Islet of Langerhans (tissue), 1 donor: Measurements from ENCODE around the gene EML1.
"Not testable (repeated sequence)": the region's sequence is repeated elsewhere in the genome, so short reads cannot be mapped to it uniquely, and the experiment has no call there.

Experiments
- FAIRE-seq: peaks from one replicate; lab custom pipeline; 2011; peaks lifted over from hg19 to GRCh38; lab: Jason Lieb, UNC

EML1 gene

DNA sequence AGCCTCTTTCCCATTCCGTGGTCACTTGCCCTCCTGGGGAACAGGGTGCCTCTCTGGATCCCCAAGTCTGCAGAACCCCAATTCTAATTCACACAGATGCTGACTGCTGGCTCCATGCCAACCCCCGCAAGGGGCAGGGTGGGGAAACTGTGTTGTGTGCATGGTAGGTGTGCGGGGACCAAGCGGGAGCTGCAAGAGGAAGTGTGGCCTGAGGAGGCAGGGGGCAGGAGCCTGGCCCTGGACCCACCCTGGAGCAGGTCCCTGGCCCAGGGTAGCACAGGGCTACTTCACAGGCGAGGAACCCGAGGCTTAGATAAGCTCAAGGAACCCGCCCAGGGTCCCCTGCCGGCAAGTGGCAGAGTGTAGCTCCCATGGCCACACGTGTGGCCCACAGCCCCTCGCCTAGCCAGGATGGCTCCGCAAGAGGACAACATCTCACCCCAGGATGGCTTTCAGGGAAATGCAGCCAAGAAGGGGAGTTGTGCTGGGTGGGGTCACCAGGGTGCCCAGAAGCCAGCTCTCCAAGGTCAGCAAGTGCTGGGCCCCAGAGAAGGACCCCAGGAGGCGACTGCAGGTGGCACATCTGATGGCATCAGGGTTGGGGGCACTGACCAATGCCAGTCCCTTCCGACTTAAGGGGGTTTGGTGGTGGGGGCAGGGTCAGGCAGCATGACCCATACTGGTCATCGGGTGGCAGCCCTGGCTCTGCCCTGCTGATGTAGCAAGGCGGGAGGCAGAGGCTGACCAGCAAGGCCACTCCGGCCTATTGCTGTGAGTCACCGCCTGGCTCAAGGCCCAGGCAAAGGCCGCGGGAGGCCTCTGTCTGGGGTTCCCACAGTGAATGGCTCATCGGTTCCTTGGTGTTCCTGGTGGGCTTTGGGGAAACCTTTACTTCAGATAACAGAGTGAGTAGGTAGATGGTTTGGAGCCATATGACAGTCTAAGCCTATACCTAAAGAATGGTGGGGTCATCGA is 37.3 kb upstream of the EML1 start:
- no peak for FAIRE-seq

GRCh38 chr14:99756796-99757195 is 36.4 kb upstream of the EML1 start:
- no peak for FAIRE-seq

DNA sequence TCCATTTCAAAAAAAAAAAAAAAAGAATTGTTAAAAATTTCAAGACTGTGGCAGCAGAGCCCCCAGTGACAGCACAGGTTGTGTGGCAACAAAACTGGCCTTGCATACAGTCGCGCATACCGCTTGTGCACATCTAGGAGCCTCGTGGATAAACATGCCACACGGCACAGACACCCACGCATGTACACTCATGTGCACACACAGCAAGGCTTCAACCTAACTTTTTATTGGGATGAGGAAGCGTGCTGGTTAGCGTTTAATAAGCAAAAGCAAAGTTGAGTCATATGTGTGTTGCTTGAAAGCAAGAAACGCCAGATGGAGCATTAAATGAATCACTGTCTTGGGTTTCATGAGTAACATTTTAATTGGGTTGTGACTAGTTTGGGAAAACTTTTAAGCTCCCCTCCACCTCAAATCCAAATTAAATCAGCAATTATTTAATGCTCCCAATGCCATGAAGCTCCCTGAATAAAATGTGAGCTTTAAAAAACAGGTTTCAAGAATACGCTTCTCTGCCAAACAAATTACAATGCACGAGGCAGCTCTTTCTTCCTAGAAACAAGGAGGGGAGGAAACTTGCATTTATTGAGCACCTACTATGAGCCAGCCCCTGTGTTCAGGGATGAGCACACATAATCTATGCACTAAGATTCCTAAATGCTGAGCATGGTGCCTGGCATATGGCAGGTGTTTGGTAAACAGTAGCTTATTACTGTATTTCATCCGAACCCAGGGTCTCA is 35.7 kb upstream of the EML1 start:
- FAIRE-seq: no peak

DNA sequence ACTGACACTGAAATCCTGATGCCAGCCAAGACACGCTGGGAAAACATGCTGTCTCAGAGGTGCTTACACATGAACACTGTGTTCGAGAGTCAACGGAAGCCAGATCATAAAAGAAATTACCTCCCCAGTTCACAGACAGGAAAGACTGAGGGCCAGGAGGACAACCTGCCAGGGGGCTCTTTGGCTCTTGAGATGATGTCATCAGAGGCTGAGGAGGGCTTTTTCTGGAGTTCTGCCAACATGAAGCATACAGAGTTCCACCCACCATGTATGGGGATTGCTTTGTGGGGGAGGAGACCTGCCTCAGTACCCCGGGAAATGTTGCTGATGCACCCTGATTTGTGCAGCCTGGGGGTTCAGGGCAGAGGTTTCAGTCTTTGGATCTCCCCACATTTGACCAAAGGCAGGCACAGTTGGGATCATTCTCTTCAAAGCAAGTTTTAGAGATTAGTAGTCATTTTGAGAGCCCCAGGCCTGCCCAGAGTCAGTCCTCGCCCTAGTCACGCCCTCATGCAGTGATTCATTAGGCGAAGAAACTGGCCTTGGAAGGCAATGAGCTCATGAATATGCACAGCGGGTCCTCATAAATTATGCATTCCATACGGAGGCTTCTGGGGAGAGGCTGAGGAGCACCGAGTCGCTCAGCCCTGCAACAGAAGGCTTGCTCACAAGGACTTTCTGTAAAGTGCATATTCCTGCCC is 34.9 kb upstream of the EML1 start:
- FAIRE-seq: no peak

DNA sequence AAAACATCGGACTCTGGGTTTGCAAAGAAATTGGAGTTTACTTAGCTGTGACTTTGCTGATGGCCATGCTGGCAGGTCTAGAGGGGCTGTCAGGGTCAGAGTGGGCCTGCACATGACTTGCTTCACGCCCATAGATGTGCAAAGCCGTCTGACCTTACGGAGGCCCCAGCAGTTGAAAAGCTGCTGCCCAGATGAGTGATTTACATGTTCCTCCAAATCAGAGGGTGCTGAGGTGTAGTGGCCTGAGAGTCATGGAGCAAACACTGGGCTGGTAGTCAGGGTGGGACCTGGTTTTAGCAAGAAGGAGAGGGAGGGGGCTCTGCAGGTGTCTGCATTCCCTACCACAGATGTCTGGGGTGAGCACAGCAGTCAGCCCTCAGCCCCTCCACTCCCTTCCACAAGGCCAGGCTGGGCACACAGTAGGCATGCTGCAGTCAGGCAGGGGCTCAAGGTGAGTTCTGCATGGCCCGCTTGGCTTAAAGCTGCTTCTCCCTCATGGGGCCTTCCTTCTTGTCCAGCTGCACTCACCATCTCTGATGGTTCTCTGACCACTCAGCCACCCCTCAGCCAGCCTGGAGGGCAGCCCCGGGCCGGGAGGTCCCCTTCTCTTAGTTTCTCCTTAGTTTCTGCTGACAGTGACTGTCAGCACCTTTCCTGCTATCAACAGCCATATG is 34.2 kb upstream of the EML1 start:
- no peak for FAIRE-seq

DNA sequence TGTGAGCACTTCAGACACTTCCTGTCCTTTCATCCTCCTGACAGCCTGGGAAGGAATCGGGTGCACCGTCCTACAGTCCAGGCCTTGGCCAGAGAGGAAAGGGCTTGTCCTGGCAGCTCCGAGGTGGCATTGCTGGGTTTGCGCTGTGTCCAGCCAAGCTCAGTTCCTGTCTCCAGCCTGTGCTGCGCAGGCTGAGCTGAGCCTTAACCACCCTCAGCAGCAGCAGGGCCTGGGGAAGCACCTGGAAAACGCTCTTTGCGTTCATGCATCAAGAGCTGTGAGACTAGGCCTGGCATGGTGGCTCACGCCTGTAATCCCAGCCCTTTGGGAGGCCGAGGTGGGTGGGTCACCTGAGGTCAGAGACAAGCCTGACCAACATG is 33.7 kb upstream of the EML1 start:
- FAIRE-seq: no peak

- no peak for FAIRE-seq
Observed at GRCh38 chr14:99760817-99761216, 32.4 kb upstream of the EML1 start.

DNA sequence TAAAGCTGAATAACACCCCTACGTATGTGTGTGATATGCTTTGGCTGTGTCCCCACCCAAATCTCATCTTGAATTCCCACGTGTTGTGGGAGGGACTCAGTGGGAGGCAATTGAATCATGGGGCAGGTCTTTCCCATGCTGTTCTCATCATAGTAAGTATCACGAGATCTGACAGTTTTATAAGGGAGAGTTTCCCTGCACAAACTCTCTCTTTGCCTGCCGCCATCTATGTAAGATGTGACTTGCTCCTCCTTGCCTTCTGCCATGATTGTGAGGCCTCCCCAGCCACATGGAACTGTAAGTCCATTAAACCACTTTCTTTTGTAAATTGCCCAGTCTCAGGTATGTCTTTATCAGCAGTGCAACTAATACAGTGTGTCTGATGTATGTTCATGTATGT is 30.3 kb upstream of the EML1 start:
- FAIRE-seq: not testable (repeated sequence)

- no peak for FAIRE-seq
Observed at GRCh38 chr14:99763527-99764221, 29.5 kb upstream of the EML1 start.

DNA sequence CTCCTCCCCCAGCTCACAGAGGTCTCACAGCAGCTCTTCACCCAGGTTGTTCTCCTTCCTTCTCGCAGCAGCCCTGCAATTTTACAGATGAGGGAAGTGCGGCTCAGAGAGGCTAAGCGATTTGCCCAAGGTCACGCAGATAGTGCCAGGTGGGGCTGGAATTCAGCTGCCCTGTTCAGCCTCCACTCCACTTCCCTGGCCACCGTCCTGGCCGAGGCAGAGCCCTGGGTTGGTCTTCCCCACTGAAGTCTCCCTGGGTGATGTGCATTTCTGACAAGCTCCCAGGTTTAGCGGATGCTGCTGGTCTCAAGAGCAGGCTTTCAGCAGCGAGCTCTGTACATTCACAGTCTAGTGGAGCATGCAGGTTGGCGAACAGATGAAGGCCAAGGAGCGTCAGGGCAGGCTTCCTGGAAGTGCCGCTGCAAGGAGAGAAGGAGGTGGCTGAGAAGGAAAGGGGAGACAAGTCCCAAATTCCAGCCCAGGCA is 28.9 kb upstream of the EML1 start:
- no peak for FAIRE-seq

GRCh38 chr14:99768381-99768780 is 24.8 kb upstream of the EML1 start:
- FAIRE-seq: no peak

DNA sequence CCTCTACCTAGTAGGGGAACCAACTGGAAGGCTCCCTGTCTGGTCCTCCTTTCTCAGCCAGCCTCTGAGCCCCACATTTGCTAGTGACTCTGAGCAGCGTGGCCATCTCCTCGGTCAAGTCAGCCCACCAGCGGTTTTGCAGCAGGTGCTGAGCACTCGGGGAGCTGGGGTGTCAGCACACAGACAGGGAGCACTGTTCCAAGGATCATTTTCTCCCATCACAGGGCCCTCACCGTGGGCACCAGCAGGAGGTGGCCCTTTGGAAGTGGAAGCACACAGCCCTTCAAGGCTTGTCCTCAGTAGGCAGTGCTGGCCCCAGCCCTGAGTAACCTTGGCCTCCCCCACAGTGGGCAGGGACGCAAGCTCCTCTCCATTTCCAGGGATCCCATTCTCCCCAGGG is 24.1 kb upstream of the EML1 start:
- no peak for FAIRE-seq

DNA sequence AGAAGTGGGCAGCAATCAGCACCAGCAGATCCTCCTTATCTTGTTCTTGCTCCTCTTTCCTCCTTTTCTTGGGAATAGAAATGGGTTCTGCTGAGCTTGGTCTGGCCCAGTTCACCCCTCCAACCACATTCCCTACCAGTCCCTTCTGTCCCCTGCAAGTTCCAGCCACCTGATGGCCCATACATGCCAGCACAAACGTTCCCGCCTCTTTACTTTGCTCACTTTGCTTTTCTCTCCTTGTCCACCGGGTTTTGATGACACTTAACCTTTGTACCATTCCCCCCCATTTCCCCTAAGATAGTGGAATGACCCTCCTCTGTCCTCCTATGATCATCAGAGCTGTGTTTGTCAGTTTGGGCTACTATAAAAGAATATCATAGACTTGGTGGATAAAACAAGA is 23.4 kb upstream of the EML1 start:
- FAIRE-seq: no peak

DNA sequence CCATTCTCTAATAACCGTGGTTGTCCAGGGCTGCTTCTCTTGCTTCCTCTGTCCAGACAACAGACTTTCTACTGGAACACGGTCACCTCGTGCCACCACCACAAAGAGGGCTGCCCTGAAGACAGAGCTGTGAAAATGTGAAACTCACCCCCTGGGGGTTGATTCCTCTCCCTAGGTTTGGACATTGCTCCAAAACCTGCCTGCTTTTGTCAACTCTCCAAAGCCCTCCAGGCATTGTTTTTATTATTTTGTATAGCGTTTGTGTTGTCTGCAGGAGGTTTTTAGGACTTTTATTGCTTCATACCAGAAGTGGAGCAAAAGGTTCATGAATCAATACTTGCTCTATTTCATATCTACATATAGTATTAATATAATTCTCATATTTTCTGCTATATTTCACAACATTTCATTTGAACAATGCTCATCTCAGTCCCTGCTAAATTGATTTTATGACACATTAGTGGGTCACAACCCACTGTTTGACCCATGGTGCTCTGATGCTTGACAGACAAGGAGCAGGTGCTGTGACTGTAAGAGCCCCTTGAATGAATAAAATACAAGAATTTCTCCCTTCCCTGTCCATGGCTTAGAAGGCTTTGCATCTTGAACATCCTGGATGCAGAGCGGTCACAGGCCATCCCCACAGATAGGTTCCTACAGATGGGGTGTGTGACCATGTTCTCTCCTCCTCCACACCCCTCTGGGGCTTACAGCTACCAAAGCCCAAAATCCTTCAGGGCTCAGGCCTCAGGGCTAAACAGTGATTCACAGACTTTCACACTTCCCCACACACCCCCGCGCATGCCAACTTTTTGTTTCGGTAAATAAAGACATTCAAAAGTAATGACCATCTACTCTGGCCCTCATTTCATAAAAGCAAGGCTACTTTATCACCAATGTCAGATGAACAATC is 20.6 kb upstream of the EML1 start:
- FAIRE-seq: no peak

- FAIRE-seq: no peak
Observed at GRCh38 chr14:99773521-99774497, 19.4 kb upstream of the EML1 start.

GRCh38 chr14:99774556-99775307 is 18.5 kb upstream of the EML1 start:
- FAIRE-seq: no peak

DNA sequence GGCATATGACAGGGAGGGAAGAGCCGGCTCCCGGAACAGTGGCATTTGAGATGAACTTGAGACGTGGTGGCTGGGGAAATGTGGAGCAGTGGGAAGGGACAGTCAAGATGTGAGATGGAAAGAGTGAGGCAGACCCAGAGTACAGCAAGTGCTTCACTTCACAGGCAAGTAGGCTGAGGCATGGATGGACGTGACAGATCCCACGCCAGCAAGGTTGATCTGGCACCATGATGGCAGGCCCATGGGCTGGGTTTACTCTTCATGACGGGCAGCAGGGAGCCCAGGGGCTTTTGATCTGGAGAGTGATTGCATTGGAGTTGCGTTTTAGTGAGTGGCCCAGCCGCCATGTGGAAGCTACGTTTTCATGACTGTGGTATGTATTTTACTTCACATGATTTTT is 17.9 kb upstream of the EML1 start:
- FAIRE-seq: no peak

DNA sequence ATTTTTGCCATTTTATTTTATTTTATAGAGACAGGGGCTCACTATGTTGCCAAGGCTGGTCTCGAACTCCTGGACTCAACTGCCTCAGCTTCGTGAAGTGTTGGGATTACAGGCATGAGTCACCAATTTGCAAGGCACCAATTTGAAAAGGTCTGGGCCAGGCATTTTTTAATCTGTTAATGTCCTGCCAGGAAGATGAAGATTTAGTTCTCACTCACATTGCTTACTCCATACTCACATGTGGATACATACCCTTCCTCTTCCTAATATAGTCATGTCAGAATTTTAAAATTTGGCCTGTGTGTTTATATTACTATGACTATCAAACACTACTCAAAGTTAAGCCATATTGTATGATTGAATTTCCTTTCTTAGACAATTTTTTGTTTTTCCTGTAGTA is 15.3 kb upstream of the EML1 start:
- no peak for FAIRE-seq

GRCh38 chr14:99779751-99780150 is 13.5 kb upstream of the EML1 start:
- no peak for FAIRE-seq
